HCT116 (cell line): ENCODE results near the gene CACNA2D3. TPM values are rescaled to one million over a fixed set of nuclear protein-coding genes. Genes with fewer than 3 reads are reported as not detected.

Experiments
- ATAC-seq: fragments of 200-7000 bp; cut with Tn5 transposase; 2 replicates; pipeline ENCODE4 v1.9.1; 2020; ENCODE audit warnings: mild to moderate bottlenecking, moderate library complexity
- BruUV-seq: library from RNA; stranded (reverse); fragments of 400-500 nt; replicated peaks from 2 replicates; lab custom pipeline; 2021; lab: Mats Ljungman, UMichigan
- CTCF ChIA-PET: fragments of 300-600 bp; sonication (Branson Sonifier 250); formaldehyde crosslinking; loops from one replicate; lab custom pipeline; 2021; ENCODE audit warnings: antibody characterized with exemption; lab: Charles Lee
- POLR2A ChIA-PET: fragments of 300-600, 350-600 bp; sonication (Branson Sonifier 250); formaldehyde crosslinking; loops from one replicate; lab custom pipeline; 2021; ENCODE audit warnings: antibody characterized with exemption; lab: Charles Lee
- RAD21 ChIA-PET, 2 experiments: fragments of 300-600 bp; sonication (Branson Sonifier 250); formaldehyde crosslinking; loops; one replicate each; lab custom pipeline; 2023; ENCODE audit warnings: low total read pairs in 2 of 2; ENCODE audit not compliant: uncharacterized antibody in 2 of 2, unreplicated experiment in 2 of 2, low non-redundant PET in 1 of 2; lab: Charles Lee
- DNase-seq: peaks from one replicate; pipeline ENCODE4 v3.0.0-alpha.2; 2010; ENCODE audit warnings: low read depth, low spot score
- H2AFZ ChIP-seq: fragments of 200-600 bp; shearing (Covaris generic), sonication (generic); 2 replicates; pipeline ENCODE4 v1.6.1; 2017; ENCODE audit warnings: low read depth, mixed run types, mixed read lengths, antibody characterized with exemption, low read length; ENCODE audit not compliant: poor library complexity, severe bottlenecking
- H3K27ac ChIP-seq: 2 replicates; pipeline ENCODE4 v1.5.1; 2012; ENCODE audit warnings: low read depth, low read length
- H3K27me3 ChIP-seq: fragments of 200-600 bp; sonication (generic); 2 replicates; pipeline ENCODE4 v1.6.1; 2016; ENCODE audit warnings: mixed run types, low read length, mixed read lengths; ENCODE audit not compliant: insufficient read depth
- H3K36me3 ChIP-seq, 2 experiments: fragments of 200-500 bp in 1 of 2; fragments of 200-600 bp in 1 of 2; sonication (Bioruptor generic) in 1 of 2; sonication (generic) in 1 of 2; 2 replicates each; pipeline versions ENCODE4 v1.5.1 to v1.6.1; 2014 to 2016; ENCODE audit warnings: low read length in 2 of 2, inconsistent platforms in 1 of 2, mixed read lengths in 1 of 2, mixed run types in 1 of 2; ENCODE audit not compliant: insufficient read depth in 2 of 2, control insufficient read depth in 1 of 2
- H3K4me1 ChIP-seq, 2 experiments: fragments of 200-600 bp in 1 of 2; sonication (generic) in 1 of 2; 2 replicates each; pipeline versions ENCODE4 v1.5.1 to v1.6.1; 2012 to 2017; ENCODE audit warnings: low read length in 2 of 2, inconsistent platforms in 1 of 2, mild to moderate bottlenecking in 1 of 2, mixed read lengths in 1 of 2, mixed run types in 1 of 2, moderate library complexity in 1 of 2; ENCODE audit not compliant: insufficient read depth in 2 of 2, control insufficient read depth in 1 of 2
- H3K4me2 ChIP-seq: fragments of 200-600 bp; sonication (generic); 2 replicates; pipeline ENCODE4 v1.6.1; 2017; ENCODE audit warnings: mixed run types, low read length, mixed read lengths
- H3K4me3 ChIP-seq, 2 experiments: fragments of 200-600 bp in 1 of 2; sonication (generic) in 1 of 2; replicated peaks in 1 of 2; 2 replicates each; pipeline ENCODE4 v1.5.1; 2011 to 2016; ENCODE audit warnings: low read length in 2 of 2, control low read depth in 1 of 2, low read depth in 1 of 2, mild to moderate bottlenecking in 1 of 2, mixed read lengths in 1 of 2, mixed run types in 1 of 2
- H3K79me2 ChIP-seq: fragments of 200-600 bp; sonication (generic); 2 replicates; pipeline ENCODE4 v1.6.1; 2017; ENCODE audit warnings: mild to moderate bottlenecking, mixed run types, low read length, moderate library complexity, mixed read lengths; ENCODE audit not compliant: insufficient read depth
- H3K9ac ChIP-seq: fragments of 200-600 bp; sonication (generic); 2 replicates; pipeline ENCODE4 v1.6.1; 2016; ENCODE audit warnings: low read length, mixed read lengths
- H3K9me2 ChIP-seq: fragments of 200-600 bp; sonication (generic), shearing (Covaris generic); 2 replicates; pipeline ENCODE4 v1.6.1; 2017; ENCODE audit warnings: mixed run types, mild to moderate bottlenecking, moderate library complexity; ENCODE audit not compliant: insufficient read depth
- H3K9me3 ChIP-seq, 2 experiments: fragments of 200-500 bp in 1 of 2; fragments of 200-600 bp in 1 of 2; sonication (Bioruptor generic) in 1 of 2; sonication (generic) in 1 of 2; 2 replicates each; pipeline ENCODE4 v1.6.1; 2014 to 2017; ENCODE audit warnings: low read length in 2 of 2, mixed read lengths in 2 of 2, inconsistent platforms in 1 of 2, low read depth in 1 of 2, mild to moderate bottlenecking in 1 of 2, mixed run types in 1 of 2, moderate library complexity in 1 of 2; ENCODE audit not compliant: control insufficient read depth in 1 of 2, insufficient read depth in 1 of 2
- H4K20me1 ChIP-seq: fragments of 200-600 bp; sonication (generic), shearing (Covaris generic); 2 replicates; pipeline ENCODE4 v1.6.1; 2017; ENCODE audit warnings: mixed run types, mild to moderate bottlenecking, moderate library complexity; ENCODE audit not compliant: insufficient read depth
- CBX3 ChIP-seq: IDR thresholded peaks from 2 replicates; pipeline ENCODE4 v1.6.1; 2012; ENCODE audit warnings: low read depth
- CEBPB ChIP-seq: IDR thresholded peaks from 2 replicates; pipeline ENCODE4 v1.6.1; 2012; ENCODE audit warnings: low read depth
- ELF1 ChIP-seq: IDR thresholded peaks from 2 replicates; pipeline ENCODE4 v1.6.1; 2012; ENCODE audit warnings: low read depth, borderline replicate concordance
- EZH2 ChIP-seq: fragments of 200-600 bp; sonication (generic); IDR thresholded peaks from 2 replicates; pipeline ENCODE4 v1.6.1; 2017; ENCODE audit warnings: antibody characterized with exemption, mixed run types
- EZH2phosphoT487 ChIP-seq: fragments of 200-600 bp; IDR thresholded peaks from 2 replicates; pipeline ENCODE4 v1.6.1; 2018; ENCODE audit warnings: antibody characterized with exemption, borderline replicate concordance
- JUND ChIP-seq: IDR thresholded peaks from 2 replicates; pipeline ENCODE4 v1.6.1; 2012
- POLR2AphosphoS5 ChIP-seq: IDR thresholded peaks from 2 replicates; pipeline ENCODE4 v1.6.1; 2011; ENCODE audit warnings: mild to moderate bottlenecking, low read depth, low read length, moderate library complexity
- RAD21 ChIP-seq: IDR thresholded peaks from 2 replicates; pipeline ENCODE4 v1.6.1; 2012; ENCODE audit warnings: low read depth, mild to moderate bottlenecking
- TCF7L2 ChIP-seq: IDR thresholded peaks from 2 replicates; pipeline ENCODE4 v1.7.0; 2011; ENCODE audit warnings: borderline replicate concordance, inconsistent platforms; ENCODE audit not compliant: insufficient read depth, insufficient read length; ENCODE audit errors: extremely low read depth
- ZBTB33 ChIP-seq: IDR thresholded peaks from 2 replicates; pipeline ENCODE4 v1.6.1; 2011; ENCODE audit warnings: mild to moderate bottlenecking, low read length, moderate library complexity; ENCODE audit not compliant: insufficient replicate concordance; ENCODE audit errors: extremely low read depth
- ZNF274 ChIP-seq: fragments of 200-500 bp; sonication (Bioruptor generic); IDR thresholded peaks from 2 replicates; pipeline ENCODE4 v1.6.1; 2014; ENCODE audit warnings: mild to moderate bottlenecking, low read depth, low read length, inconsistent platforms
- intact Hi-C: fragments of 100-400 bp; cut with micrococcal nuclease; formaldehyde crosslinking; loops from 2 replicates; pipeline ENCODE4 v1.10.0; 2022
- total RNA-seq: library from RNA; stranded (reverse); gene quantifications from one replicate; pipeline ENCODE4 v1.2.1, GENCODE V29; 2021; ENCODE audit not compliant: unreplicated experiment
- TF ChIP-seq, protein P1 (sequence below), 3 experiments: fragments of 200-600 bp in 1 of 3; sonication (generic) in 1 of 3; IDR thresholded peaks in 2 of 3; conservative IDR thresholded peaks in 1 of 3; 2 replicates each; pipeline ENCODE4 v1.5.1; 2012 to 2017; ENCODE audit warnings: low read depth in 2 of 3, low read length in 2 of 3, antibody characterized with exemption in 1 of 3, borderline replicate concordance in 1 of 3, control low read depth in 1 of 3, mild to moderate bottlenecking in 1 of 3, mixed read lengths in 1 of 3, mixed run types in 1 of 3, moderate library complexity in 1 of 3; ENCODE audit not compliant: insufficient read depth in 1 of 3
- TF ChIP-seq, protein P2 (sequence below): IDR thresholded peaks from 2 replicates; pipeline ENCODE4 v1.6.1; 2012
- TF ChIP-seq, protein P3 (sequence below): IDR thresholded peaks from 2 replicates; pipeline ENCODE4 v1.6.1; 2012; ENCODE audit warnings: low read depth
- TF ChIP-seq, protein P4 (sequence below): IDR thresholded peaks from 2 replicates; pipeline ENCODE4 v1.6.1; 2012

The CACNA2D3 gene
- total RNA-seq, 1 experiment from 2014 or later = 0.20 TPM

GRCh38 chr3:54771050-54771449 lies 648.7 kb downstream of the CACNA2D3 start (continued):
- no peak for TF ChIP-seq POLR2AphosphoS5
- TF ChIP-seq EZH2phosphoT487 = no peak

GRCh38 chr3:54772051-54772450 lies 649.7 kb downstream of the CACNA2D3 start:
- ChIA-PET CTCF (no interaction called here), RAD21 (no interaction called here), POLR2A (no interaction called here)
- ATAC-seq (no peak), DNase-seq (no peak)
- intact Hi-C loops = no loop called here
- TF ChIP-seq JUND = no peak
- no peak for TF ChIP-seq RAD21
- no peak for TF ChIP-seq TCF7L2
- no peak for TF ChIP-seq ZBTB33
- no peak for TF ChIP-seq POLR2AphosphoS5
- no peak for TF ChIP-seq EZH2
- TF ChIP-seq, protein P1, sequence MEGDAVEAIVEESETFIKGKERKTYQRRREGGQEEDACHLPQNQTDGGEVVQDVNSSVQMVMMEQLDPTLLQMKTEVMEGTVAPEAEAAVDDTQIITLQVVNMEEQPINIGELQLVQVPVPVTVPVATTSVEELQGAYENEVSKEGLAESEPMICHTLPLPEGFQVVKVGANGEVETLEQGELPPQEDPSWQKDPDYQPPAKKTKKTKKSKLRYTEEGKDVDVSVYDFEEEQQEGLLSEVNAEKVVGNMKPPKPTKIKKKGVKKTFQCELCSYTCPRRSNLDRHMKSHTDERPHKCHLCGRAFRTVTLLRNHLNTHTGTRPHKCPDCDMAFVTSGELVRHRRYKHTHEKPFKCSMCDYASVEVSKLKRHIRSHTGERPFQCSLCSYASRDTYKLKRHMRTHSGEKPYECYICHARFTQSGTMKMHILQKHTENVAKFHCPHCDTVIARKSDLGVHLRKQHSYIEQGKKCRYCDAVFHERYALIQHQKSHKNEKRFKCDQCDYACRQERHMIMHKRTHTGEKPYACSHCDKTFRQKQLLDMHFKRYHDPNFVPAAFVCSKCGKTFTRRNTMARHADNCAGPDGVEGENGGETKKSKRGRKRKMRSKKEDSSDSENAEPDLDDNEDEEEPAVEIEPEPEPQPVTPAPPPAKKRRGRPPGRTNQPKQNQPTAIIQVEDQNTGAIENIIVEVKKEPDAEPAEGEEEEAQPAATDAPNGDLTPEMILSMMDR (IDR thresholded peaks at IDR 0.05 in 2 of 3, conservative IDR thresholded peaks at IDR 0.05 in 1 of 3; ENCODE audit: borderline replicate concordance in 1 of 3, insufficient read depth in 1 of 3, low read depth in 2 of 3, low read length in 2 of 3) = no peak
- no peak for TF ChIP-seq CBX3
- TF ChIP-seq, protein P2, sequence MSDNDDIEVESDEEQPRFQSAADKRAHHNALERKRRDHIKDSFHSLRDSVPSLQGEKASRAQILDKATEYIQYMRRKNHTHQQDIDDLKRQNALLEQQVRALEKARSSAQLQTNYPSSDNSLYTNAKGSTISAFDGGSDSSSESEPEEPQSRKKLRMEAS = no peak
- no peak for TF ChIP-seq ZNF274
- no peak for TF ChIP-seq CEBPB
- TF ChIP-seq, protein P3, sequence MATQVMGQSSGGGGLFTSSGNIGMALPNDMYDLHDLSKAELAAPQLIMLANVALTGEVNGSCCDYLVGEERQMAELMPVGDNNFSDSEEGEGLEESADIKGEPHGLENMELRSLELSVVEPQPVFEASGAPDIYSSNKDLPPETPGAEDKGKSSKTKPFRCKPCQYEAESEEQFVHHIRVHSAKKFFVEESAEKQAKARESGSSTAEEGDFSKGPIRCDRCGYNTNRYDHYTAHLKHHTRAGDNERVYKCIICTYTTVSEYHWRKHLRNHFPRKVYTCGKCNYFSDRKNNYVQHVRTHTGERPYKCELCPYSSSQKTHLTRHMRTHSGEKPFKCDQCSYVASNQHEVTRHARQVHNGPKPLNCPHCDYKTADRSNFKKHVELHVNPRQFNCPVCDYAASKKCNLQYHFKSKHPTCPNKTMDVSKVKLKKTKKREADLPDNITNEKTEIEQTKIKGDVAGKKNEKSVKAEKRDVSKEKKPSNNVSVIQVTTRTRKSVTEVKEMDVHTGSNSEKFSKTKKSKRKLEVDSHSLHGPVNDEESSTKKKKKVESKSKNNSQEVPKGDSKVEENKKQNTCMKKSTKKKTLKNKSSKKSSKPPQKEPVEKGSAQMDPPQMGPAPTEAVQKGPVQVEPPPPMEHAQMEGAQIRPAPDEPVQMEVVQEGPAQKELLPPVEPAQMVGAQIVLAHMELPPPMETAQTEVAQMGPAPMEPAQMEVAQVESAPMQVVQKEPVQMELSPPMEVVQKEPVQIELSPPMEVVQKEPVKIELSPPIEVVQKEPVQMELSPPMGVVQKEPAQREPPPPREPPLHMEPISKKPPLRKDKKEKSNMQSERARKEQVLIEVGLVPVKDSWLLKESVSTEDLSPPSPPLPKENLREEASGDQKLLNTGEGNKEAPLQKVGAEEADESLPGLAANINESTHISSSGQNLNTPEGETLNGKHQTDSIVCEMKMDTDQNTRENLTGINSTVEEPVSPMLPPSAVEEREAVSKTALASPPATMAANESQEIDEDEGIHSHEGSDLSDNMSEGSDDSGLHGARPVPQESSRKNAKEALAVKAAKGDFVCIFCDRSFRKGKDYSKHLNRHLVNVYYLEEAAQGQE = no peak
- TF ChIP-seq ELF1 = no peak
- TF ChIP-seq, protein P4, sequence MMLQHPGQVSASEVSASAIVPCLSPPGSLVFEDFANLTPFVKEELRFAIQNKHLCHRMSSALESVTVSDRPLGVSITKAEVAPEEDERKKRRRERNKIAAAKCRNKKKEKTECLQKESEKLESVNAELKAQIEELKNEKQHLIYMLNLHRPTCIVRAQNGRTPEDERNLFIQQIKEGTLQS = no peak
- H3K4me3 ChIP-seq = no peak overlapping the region
- no peak overlapping the region for H3K27ac ChIP-seq
- H3K9me3 ChIP-seq = no peaks in the 10 kb centered on the region; a peak in 1 of 4 replicates
- no peaks in the 10 kb centered on the region for H3K36me3 ChIP-seq
- H4K20me1 ChIP-seq = no peaks in the 10 kb centered on the region
- no peaks in the 10 kb centered on the region for H3K27me3 ChIP-seq
- H3K79me2 ChIP-seq = no peaks in the 10 kb centered on the region
- H3K4me2 ChIP-seq = no peak overlapping the region
- H3K9me2 ChIP-seq = no peaks in the 10 kb centered on the region
- no peak overlapping the region for H2AFZ ChIP-seq
- H3K4me1 ChIP-seq = no peaks in the 10 kb centered on the region
- BruUV-seq = no TSS peak
- no peak overlapping the region for H3K9ac ChIP-seq
